ENCODE data around the gene EXTL1. TPM values are rescaled to one million over a fixed set of nuclear protein-coding genes. Genes with fewer than 3 reads are reported as not detected.
"Not testable (repeated sequence)": the region's sequence is repeated elsewhere in the genome, so short reads cannot be mapped to it uniquely, and the experiment has no call there.

Gene EXTL1
- total RNA-seq, 1 experiment from 2014 or later: not detected

DNA sequence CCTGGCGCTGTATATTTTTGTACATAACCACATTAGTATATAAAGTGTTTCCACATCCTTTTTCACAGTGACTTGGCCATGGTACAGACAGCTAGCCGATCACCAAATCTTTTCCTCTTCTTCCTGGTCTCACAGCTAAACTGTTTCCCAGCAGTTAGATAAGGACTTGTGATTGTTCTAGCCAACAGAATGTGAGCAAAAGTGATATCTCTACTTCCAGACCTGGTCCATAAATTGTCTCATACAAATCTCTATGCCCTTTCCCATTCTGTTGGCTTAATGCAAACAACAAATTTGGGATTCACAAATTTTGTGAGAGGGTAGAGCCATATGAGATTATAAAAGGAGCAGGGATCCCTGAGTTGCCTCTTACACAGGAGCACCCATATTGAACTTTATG is 43.2 kb upstream of the EXTL1 start:
- no peaks in the 10 kb centered on the region for H3K4me1 Mint-ChIP-seq (ENCODE audit: low read depth, unreplicated experiment)
- BruUV-seq (replicated peaks): no TSS peak
- no peak for DNase-seq
- no peaks in the 10 kb centered on the region for H3K27me3 Mint-ChIP-seq (ENCODE audit: unreplicated experiment)
- TF ChIP-seq, protein P1, sequence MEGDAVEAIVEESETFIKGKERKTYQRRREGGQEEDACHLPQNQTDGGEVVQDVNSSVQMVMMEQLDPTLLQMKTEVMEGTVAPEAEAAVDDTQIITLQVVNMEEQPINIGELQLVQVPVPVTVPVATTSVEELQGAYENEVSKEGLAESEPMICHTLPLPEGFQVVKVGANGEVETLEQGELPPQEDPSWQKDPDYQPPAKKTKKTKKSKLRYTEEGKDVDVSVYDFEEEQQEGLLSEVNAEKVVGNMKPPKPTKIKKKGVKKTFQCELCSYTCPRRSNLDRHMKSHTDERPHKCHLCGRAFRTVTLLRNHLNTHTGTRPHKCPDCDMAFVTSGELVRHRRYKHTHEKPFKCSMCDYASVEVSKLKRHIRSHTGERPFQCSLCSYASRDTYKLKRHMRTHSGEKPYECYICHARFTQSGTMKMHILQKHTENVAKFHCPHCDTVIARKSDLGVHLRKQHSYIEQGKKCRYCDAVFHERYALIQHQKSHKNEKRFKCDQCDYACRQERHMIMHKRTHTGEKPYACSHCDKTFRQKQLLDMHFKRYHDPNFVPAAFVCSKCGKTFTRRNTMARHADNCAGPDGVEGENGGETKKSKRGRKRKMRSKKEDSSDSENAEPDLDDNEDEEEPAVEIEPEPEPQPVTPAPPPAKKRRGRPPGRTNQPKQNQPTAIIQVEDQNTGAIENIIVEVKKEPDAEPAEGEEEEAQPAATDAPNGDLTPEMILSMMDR (IDR thresholded peaks at IDR 0.05; ENCODE audit: unreplicated experiment): no peak
- no peak overlapping the region for H3K27ac Mint-ChIP-seq (ENCODE audit: unreplicated experiment)
- H3K9me3 Mint-ChIP-seq (ENCODE audit: low read depth, unreplicated experiment): no peaks in the 10 kb centered on the region
- H3K4me3 Mint-ChIP-seq (ENCODE audit: low read depth, unreplicated experiment): no peak overlapping the region
- intact Hi-C loops (cut with micrococcal nuclease; ENCODE audit: unreplicated experiment): no loop called here
- CTCF ChIA-PET: no interaction called here
- H3K36me3 Mint-ChIP-seq (ENCODE audit: insufficient read depth, unreplicated experiment): no peaks in the 10 kb centered on the region

DNA sequence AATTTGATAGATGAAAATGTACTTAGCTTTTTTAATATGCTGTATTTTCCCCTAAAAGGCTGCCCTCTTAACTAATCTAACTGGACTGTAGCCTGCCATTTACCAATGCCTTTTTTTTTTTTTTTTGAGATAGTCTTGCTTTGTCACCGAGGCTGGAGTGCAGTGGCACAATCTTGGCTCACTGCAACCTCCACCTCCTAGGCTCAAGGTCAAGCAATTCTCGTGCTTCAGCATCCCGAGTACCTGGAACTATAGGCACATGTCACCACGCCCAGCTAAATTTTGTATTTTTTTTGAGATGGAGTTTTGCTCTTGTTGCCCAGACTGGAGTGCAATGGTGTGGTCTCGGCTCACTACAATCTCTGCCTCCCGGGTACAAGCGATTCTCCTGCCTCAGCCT is 42.4 kb upstream of the EXTL1 start:
- Mint-ChIP-seq H3K4me1 (ENCODE audit: low read depth, unreplicated experiment) (no peaks in the 10 kb centered on the region), H3K36me3 (ENCODE audit: insufficient read depth, unreplicated experiment) (no peaks in the 10 kb centered on the region), H3K4me3 (ENCODE audit: low read depth, unreplicated experiment) (no peak overlapping the region), H3K9me3 (ENCODE audit: low read depth, unreplicated experiment) (no peaks in the 10 kb centered on the region), H3K27ac (ENCODE audit: unreplicated experiment) (no peak overlapping the region), H3K27me3 (ENCODE audit: unreplicated experiment) (no peaks in the 10 kb centered on the region)
- TF ChIP-seq, protein P1 (IDR thresholded peaks at IDR 0.05; ENCODE audit: unreplicated experiment): no peak
- CTCF ChIA-PET: no interaction called here
- no TSS peak for BruUV-seq (replicated peaks)
- intact Hi-C loops (cut with micrococcal nuclease; ENCODE audit: unreplicated experiment): no loop called here
- DNase-seq: no peak

DNA sequence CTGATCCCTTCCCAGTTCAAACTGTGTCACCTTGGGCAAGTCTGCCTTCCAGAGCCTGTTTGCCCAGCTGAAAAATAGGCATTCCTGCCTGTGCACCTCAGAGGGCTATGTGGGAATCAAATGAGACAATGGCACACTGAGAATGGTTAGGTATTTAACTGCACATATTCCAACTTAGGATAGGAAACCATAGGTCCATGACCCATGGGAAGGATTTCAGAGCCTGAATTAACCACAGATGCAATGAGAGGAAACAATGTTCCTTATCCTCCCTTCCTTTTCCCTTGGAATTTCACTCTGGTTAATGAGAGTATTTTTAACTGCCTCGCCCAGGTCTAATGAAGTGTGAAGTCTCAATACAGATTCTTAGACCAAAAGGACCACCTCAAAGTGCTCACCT is 36.4 kb upstream of the EXTL1 start:
- BruUV-seq (replicated peaks): no TSS peak
- Mint-ChIP-seq H3K27me3 (ENCODE audit: unreplicated experiment) (no peaks in the 10 kb centered on the region), H3K4me1 (ENCODE audit: low read depth, unreplicated experiment) (no peaks in the 10 kb centered on the region), H3K36me3 (ENCODE audit: insufficient read depth, unreplicated experiment) (peaks cover 5% of the 10 kb centered on the region), H3K4me3 (ENCODE audit: low read depth, unreplicated experiment) (no peak overlapping the region), H3K27ac (ENCODE audit: unreplicated experiment) (no peak overlapping the region), H3K9me3 (ENCODE audit: low read depth, unreplicated experiment) (no peaks in the 10 kb centered on the region)
- no peak for DNase-seq
- CTCF ChIA-PET: no interaction called here
- TF ChIP-seq, protein P1 (IDR thresholded peaks at IDR 0.05; ENCODE audit: unreplicated experiment): no peak
- intact Hi-C loops (cut with micrococcal nuclease; ENCODE audit: unreplicated experiment): no loop called here

GRCh38 chr1:25985670-25986069 is 35.9 kb upstream of the EXTL1 start:
- DNase-seq: no peak
- no peaks in the 10 kb centered on the region for H3K4me1 Mint-ChIP-seq (ENCODE audit: low read depth, unreplicated experiment)
- no peaks in the 10 kb centered on the region for H3K9me3 Mint-ChIP-seq (ENCODE audit: low read depth, unreplicated experiment)
- no TSS peak for BruUV-seq (replicated peaks)
- H3K27me3 Mint-ChIP-seq (ENCODE audit: unreplicated experiment): no peaks in the 10 kb centered on the region
- peaks cover 5% of the 10 kb centered on the region for H3K36me3 Mint-ChIP-seq (ENCODE audit: insufficient read depth, unreplicated experiment)
- TF ChIP-seq, protein P1 (IDR thresholded peaks at IDR 0.05; ENCODE audit: unreplicated experiment): no peak
- intact Hi-C loops (cut with micrococcal nuclease; ENCODE audit: unreplicated experiment): no loop called here
- H3K4me3 Mint-ChIP-seq (ENCODE audit: low read depth, unreplicated experiment): no peak overlapping the region
- CTCF ChIA-PET: no interaction called here
- no peak overlapping the region for H3K27ac Mint-ChIP-seq (ENCODE audit: unreplicated experiment)

- H3K4me1 Mint-ChIP-seq (ENCODE audit: low read depth, unreplicated experiment); H3K27ac Mint-ChIP-seq (ENCODE audit: unreplicated experiment); H3K4me3 Mint-ChIP-seq (ENCODE audit: low read depth, unreplicated experiment); H3K9me3 Mint-ChIP-seq (ENCODE audit: low read depth, unreplicated experiment); intact Hi-C loops (cut with micrococcal nuclease; ENCODE audit: unreplicated experiment); DNase-seq; H3K36me3 Mint-ChIP-seq (ENCODE audit: insufficient read depth, unreplicated experiment); BruUV-seq (replicated peaks); H3K27me3 Mint-ChIP-seq (ENCODE audit: unreplicated experiment): not testable (repeated sequence)
- CTCF ChIA-PET: interaction anchor here (2.1 kb wide), 1 partner anchor 11 kb away, joined by 5 read pairs; the partner anchor contains the start of gene PAFAH2
Observed at GRCh38 chr1:25986773-25987172, 34.8 kb upstream of the EXTL1 start.
